Hepatocyte (in vitro differentiated cells): Measurements from ENCODE around the gene DCBLD1.

Experiments
- CTCF ChIP-seq: fragments of 200-600 bp; sonication (generic); IDR thresholded peaks from 2 replicates; pipeline ENCODE4 v1.5.1; 2016; ENCODE audit warnings: antibody characterized with exemption, mild to moderate bottlenecking; ENCODE audit not compliant: poor library complexity
- EZH2phosphoT487 ChIP-seq: fragments of 200-600 bp; sonication (generic); IDR thresholded peaks from one replicate; pipeline ENCODE4 v1.6.1; 2018; ENCODE audit warnings: antibody characterized with exemption, mild to moderate bottlenecking, low read depth, moderate library complexity; ENCODE audit not compliant: unreplicated experiment, severe bottlenecking

- TF ChIP-seq CTCF (no peak), EZH2phosphoT487 (no peak)
These were observed 85.8 kb downstream of the DCBLD1 start for GRCh38 chr6:117568247-117568646.
